GM19463 (cell line): ENCODE results near the gene PGBD5.

Experiments
- ATAC-seq: cut with Tn5 transposase; IDR thresholded peaks from one replicate; pipeline ENCODE4 v1.9.1; 2021; ENCODE audit warnings: mild to moderate bottlenecking, moderate library complexity; ENCODE audit not compliant: unreplicated experiment

The PGBD5 gene

DNA sequence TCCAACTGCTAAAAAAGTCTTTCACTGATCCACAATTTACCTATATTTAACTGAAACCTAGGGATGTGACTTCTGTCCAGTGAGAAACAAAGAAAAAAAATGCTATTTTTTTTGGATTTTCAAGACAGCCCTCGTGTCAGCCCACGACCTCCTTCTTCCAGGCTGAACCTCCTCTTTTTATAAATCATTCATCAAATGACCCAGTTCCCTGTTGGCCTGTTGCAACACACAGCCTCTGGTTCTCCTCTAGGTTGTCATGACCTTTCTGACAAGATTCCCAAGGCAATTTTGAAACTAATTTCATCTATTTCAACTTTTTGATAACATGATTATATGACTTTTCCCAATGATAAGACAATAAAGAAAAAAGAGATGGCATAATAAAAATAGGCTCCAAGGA, 74.6 kb downstream of the PGBD5 start:
- no peak for ATAC-seq

- no peak for ATAC-seq
Observed at GRCh38 chr1:230350208-230350921, 75.8 kb downstream of the PGBD5 start.

DNA sequence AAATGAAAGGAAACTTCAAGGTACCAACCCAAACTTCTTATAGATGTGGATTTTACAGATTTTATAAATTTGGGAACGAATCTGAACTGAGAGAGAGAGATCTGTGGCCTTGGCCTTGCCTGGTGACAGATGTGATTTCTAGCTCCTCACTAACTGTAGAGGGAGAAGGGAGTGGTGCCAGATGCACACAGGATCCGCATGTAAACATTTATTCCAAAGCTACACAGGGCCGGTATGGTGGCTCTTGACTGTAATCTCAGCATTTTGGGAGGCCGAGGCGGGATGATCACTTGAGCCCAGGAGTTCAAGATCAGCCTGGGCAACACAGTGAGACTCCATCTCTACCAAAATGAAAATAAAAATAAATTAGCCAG, 77.1 kb downstream of the PGBD5 start:
- no peak for ATAC-seq

DNA sequence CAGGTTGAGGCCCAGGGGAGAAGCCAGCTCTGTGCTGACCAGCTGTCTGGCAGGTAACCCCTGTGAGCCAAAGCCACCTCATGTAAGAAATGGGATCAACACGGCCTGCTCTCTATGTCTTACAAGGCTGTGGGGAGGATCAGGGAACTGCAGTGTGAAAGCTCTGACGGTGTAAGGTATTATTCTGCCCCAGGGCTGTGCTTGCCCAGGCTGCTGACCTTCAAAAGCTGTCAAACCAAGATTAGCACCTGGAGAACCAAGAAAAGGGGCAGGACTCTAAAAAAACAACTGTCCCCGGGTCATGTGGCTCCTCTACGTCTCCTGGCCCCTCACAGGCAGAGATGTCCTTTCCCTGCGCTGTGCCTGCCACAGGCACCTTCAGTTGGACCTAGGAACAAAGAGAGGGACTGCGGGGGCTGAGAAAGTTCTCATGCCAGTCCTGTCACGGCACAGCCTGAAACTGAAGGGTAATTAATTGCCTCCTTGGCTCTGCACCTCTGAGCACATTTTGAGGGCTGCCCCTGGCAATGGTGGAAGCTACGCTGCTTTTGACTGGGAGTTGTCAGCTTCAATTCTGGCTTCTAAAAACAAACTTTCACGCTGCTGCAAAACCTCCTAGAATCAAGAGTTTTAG, 77.6 kb downstream of the PGBD5 start:
- ATAC-seq, result no peak

GRCh38 chr1:230347896-230348295, 78.2 kb downstream of the PGBD5 start:
- ATAC-seq, result no peak

DNA sequence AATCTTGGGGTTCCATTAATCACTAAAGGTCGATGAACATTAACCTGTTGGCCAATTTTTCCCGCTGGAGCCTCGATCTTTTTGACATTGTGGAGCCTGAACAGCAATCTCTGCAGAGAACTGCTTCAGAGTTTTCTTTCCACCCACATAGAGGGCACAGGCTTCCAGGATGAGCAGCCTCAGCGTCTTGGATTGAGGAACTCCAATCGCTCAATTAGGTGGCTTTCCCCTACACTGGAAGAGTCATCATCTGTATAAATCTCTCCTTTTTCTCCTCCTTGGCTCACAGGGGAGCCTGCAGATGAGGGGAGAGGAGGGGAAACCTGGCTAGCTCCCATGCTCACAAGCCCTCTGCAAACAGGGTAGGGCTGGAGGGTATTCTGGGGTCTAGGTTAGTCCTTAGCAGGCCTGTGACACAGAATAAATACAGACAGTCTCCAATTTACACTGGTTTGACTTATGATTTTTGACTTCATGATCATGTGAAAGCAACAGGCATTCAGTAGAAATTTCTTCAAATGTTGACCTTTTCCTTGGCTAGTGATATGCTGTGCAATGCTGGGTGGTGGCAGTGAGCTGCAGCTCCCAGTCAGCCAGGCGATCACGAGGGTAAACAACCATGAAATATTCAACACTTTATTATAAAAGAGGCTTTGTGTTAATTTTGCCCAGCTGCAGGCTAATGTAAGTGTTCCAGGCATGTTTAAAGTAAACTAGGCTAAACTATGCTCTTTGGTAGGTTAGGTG, 80.8 kb downstream of the PGBD5 start:
- ATAC-seq, result no peak

GRCh38 chr1:230342699-230343098, 83.4 kb downstream of the PGBD5 start:
- no peak for ATAC-seq

DNA sequence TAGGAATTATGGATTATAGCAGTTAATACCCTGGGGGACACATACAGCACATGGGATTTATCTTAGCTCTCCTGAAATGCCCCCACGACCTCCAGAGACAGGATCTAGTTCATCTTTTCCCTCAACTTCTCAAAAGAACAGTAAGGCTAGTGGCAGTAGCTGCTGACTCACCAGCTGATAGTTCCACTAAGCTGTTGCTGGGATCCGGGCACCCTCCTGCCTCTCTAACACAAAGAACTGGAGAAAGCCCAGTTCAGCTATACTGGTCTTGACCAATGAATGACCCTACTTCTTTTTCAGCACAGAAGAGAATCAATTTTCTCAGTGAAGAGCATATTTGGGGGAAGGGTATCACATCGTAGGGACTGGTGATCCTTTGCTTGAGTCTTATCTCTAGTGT, 84.1 kb downstream of the PGBD5 start:
- ATAC-seq, result no peak

DNA sequence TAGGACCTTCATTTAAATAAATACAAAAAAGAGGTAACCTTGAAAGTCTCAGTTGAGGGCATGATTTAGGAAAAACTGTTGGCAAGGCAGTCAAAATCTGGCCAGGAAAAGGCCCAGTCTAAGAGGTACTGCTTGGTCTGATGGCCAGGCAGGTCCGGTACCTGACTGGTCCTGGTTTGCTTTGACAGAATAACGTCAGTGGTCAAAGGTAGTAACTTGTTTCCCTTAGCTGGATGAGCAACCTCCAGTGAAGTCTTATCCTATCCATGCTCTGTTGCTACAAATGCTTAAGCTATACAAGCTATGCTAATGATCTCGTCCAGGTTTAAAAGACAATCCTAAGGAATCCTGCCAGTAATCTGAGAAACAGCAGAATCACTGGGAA, 85.0 kb downstream of the PGBD5 start:
- no peak for ATAC-seq

DNA sequence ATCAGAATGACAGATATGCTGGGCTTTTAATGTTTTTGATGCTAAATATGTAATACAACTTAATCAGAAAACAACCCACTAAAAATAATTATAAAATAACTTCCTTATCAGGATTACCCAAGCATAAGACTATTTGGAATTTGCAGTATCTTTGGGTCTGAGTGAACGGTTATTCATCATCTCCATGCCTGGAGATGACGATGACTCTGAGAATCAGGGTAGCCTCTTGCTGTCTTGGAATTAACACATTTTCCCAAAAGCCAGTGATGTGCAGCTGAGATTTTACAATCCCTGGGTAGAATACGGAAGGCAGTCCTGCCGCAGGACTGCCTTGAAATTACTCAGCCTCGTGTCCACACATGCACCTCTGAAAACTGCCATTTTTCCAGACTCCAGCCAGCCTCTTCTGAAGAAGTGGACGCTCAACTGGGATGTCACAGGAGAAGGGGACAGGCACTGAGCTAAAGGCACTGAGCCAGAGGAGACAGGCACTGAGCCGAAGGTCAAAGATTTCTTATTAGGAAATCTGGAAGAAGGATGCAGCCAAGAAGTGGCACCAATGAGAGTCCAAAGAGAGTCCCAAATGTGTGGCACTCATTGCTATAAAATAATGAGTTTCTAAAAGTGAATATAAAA, 85.5 kb downstream of the PGBD5 start:
- no peak for ATAC-seq

- no peak for ATAC-seq
Observed at GRCh38 chr1:230339033-230339432, 87.1 kb downstream of the PGBD5 start.

- no peak for ATAC-seq
Observed at GRCh38 chr1:230337266-230337665, 88.9 kb downstream of the PGBD5 start.

DNA sequence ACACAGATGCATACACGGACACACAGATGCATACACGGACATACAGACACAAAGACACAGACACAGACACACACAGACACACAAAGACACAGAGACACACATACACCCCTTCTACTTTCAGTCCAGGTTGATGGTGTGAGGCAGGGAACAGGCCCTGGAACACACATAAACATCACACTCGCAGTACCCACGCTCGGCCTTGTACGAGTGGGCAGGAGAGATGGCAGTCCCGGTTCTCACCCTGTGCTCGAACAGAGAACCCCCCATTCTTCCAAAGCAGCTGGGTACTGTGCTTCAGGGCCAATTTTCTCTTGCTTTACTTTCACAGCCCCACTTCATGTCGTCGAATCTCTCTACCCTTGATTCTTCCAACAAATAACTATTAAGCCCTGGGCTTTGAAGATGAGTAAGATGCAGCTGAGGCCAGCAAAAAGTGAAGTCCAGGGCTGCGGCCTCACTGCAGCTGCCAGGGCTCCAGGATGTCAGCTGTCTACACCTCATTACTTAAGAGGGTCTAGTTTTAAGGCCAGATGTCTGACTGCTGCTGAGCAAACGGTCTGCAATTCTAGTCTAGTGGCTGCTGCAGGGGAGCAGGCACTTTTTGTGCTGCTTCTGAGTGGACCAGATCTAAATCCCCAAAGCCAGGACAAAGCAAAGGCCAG, 90.1 kb downstream of the PGBD5 start:
- no peak for ATAC-seq

- no peak for ATAC-seq
Observed at GRCh38 chr1:230334447-230334837, 91.7 kb downstream of the PGBD5 start.

DNA sequence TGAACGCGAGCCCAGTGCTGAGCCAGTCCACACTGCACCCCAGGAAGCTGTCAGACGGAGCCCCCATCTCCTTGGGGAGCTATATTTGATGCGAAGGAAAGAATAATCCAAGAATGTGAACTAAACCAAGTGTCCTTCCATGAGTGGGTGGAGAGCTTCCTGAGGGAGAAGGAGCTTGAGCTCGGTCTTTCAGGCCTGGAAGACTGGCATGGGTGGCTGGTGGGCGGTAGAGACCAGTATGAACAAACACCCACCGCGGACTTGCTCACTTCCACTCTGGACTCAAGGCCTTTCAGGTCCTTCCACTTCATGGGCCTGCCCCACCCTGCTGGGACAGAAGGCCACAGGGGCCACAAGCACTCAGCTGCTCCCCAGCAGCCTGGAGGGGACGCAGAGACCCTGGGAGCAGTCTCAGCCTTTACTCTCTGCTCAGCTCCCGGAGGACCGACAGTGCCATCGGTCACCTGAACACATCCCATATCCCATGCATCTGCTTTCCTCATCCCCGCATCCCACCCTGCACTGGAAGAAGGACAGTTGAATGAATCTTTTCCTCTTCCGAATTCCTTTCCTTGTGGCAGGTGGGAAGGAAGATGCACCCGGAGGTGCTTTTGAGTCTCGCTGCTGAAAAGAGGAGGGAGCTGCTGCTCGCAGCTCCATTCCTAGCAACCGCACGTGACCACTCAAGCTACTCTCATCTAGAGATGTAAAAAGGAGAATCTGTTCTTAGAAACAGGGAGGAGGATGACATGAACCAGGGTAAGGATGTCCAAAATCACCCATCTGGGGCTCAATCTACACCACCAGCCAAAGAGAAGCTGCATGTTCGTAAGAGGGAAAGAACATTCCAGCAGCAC, 92.3 kb downstream of the PGBD5 start:
- ATAC-seq, result no peak

- ATAC-seq, result no peak
Observed at GRCh38 chr1:230332575-230333066, 93.5 kb downstream of the PGBD5 start.

GRCh38 chr1:230332061-230332460, 94.1 kb downstream of the PGBD5 start:
- ATAC-seq, result no peak

DNA sequence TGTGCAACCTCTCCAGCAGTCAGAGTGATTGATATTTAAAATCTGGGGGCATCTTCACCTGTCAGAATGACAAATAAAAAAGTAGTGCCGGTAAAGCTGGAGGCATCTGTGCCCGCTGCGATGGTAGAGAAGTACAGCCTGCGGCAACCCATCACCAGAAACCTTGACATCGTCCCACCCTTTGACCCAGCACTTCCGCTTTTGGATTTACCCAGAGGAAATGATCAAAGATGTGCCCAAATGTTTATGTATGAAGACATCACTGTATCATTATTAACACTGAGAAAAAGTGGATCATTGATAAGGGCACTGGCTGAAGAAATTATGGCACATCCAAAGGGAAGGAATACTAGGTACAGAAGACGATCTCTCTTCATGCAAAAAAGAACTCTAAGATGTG, 96.0 kb downstream of the PGBD5 start:
- ATAC-seq, result no peak

DNA sequence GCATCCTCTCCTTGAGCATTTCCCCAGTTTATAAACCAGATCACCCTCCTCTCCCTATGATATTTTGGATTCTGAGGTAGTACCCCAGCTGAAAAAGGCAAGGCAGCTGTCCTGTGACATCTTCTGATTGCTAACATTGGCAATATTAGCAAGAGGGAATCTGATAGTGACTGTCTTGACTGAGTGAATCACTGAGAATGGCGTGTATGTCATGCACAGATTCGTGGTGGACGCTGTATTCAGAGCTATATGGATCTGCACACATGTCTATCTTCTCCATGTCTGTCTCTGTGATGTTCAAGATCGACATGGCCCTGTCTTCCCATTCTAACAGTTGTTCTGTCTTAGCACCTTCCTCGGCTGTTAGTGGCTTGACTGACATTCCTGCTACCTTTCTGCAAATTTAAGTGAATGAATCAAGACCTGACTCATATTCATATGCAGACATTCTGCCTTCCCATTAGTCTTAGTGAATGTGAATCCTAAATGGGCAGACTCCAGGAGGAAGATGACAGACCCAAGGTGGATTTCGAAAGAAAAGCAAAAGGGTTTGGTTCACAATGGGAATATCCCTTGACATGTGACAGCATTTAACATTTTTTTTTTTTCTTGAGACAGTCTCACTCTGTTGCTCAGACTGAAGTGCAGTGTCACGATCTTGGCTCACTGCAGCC, 97.7 kb downstream of the PGBD5 start:
- ATAC-seq, result no peak

- ATAC-seq, result no peak
Observed at GRCh38 chr1:230327892-230328284, 98.2 kb downstream of the PGBD5 start.
